Forelimb muscle (tissue), 1 donor: ENCODE results near the gene SPTBN5. TPM values are rescaled to one million over a fixed set of nuclear protein-coding genes. Genes with fewer than 3 reads are reported as not detected.

ENCODE experiments used
- DNase-seq: peaks from one replicate; pipeline ENCODE4 v3.0.0-alpha.2; 2013; ENCODE audit warnings: low read depth
- polyA plus RNA-seq: library from polyadenylated mRNA; unstranded; fragments of 120-200 nt; gene quantifications from one replicate; pipeline ENCODE4 v1.2.1, GENCODE V29; 2013; ENCODE audit not compliant: insufficient read length

Gene SPTBN5
- polyA plus RNA-seq, 1 donor = 1.9 TPM

DNA sequence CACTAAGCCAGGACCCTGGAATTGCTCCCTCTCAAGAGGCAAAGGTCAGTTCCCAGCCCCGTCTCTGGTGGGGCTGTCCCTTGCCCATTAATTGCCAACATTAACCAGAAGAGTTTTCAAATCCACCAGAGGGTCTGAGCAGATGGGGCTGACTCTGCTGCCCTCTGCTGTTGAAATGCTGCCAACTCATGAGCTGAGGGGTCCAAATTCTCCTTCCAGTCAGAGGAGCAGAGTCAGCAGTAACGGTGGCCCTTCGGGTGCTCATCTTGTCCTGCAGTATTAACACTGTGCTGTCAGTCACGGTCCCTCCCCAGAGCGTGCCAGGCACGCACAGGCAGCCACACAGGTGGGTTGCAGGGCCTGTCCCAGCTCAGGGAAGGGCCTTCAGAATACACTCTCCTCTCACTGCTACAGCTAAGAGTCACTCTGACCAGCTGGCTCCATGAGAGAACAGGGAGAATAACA is 10.7 kb upstream of the SPTBN5 start:
- peak; percentile 46 for DNase-seq

DNA sequence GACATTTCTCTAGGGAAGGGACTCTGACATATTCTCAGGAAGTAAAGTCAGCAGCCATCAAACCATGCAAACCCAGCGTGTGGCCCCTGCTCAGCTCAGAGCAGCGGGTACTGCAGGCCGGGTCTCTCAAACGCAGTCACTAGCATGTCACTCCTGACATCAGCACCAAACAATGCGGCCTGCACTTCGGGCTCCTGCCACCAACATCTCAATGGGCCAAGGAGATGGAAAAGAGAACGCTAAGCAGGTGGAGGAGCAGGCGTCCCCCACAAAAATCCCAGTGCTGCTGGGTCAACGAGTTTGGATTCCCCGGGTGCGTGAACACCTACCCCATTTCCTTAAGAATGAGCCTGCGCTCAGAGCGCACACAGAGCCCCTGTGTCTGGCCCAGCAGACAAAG is 9.9 kb upstream of the SPTBN5 start:
- no peak for DNase-seq

DNA sequence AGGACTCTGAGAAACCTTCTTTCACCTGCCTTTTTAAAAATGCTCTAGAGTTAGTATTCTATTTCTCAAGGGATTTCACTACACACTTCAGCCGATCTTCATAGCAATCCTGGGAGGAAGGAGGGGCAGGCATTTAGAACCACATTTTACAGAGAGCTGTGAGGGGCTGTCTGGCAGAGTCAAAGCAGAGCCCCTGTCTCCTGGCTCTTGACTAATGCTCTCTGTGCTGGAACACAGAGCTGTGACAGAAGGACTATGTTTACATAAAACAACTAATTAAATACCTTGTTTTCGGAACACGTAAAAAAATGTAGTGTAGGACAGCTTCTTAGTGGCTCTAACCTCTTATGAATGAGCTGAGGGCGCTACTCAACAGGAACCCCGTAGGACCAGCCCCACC is 7.6 kb upstream of the SPTBN5 start:
- DNase-seq = no peak

DNA sequence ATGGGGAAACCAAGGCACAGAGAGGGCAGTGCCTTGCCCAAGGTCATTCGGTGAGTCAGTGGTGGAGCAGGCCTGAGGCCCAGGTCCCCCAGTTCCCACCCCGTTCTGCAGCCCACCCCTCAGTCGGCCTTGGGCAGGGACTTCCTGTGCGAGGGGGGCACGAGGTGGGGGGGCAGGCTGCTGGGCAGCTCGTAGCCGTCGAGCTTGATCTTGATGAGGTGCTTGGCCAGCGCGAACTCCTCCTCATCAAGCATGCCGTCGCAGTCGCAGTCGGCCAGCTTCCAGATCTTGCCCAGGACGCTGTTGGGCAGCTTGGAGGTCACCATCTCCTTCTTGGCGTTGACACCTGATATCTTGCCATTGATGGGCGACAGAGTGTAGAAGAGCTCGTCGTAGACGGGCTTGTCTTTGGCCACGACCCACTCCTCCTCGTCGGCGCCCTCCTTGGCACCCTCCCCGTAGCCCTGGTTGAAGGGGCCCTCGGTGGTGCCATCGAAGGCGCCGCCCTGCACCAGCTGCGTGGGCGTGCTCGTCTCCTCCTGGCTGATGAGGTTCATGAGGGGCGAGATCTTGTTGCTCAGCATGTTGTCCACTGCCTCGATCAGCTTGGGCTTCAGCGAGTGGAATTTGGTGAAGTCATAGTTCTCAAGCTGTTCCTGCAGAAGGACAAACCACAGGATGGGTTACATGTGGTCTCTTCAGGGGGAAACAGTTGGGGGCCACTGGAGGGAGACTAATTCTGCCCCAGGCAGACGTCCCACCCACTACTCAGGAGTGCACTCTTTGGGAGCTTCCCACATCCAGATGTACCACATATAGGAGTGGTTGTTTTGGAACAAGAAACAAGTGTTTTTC is 6.9 kb upstream of the SPTBN5 start:
- DNase-seq = no peak

DNA sequence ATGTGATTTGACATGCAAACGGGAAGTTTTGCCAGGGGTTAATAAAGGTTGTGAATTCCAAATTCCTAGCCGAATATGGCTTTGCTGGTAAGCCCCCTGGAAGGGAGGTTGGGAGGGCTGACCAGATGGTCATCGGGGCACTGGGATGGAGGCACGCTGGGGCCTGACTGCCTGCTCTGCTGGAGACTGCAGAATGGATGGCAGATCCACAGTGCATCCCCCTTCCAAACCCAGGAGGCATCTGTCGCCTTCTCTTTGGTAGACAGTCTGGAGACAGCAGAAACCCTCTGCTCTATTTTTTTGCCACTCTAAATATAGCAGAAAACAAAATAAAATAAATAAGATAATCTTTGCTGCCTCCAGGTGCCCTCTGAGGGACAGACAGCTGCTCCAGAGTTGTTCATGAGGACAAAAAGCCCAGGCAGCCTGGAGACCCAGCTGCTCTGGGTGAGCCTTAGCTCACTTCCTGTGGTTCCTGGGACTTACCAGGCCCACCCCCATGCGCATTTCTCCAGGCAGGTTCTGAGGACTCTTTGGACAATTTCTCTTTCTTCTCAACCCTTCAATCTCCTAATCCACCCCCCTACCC is 6.1 kb upstream of the SPTBN5 start:
- DNase-seq = no peak

DNA sequence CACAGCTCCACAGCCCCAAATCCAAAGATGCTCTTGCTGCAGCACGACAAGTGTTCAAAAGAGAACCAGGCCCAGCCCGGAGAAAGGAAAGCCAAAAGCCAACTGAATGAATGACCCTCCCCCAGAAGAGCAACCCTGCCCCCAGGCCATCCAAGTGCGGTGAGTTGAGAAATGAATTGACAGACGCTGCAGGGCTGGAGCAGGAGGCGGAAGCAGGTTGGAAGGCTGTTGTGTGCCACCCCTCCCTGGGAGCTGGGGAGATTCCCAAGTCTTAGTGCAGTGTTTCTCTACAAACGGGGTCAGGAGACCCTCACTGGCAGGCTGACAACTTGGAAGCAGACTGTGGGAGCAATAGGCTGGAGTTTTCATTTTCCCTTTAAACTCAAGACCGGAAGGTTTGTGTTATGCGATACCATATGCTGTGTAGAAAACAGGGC is 3.5 kb upstream of the SPTBN5 start:
- DNase-seq = no peak

DNA sequence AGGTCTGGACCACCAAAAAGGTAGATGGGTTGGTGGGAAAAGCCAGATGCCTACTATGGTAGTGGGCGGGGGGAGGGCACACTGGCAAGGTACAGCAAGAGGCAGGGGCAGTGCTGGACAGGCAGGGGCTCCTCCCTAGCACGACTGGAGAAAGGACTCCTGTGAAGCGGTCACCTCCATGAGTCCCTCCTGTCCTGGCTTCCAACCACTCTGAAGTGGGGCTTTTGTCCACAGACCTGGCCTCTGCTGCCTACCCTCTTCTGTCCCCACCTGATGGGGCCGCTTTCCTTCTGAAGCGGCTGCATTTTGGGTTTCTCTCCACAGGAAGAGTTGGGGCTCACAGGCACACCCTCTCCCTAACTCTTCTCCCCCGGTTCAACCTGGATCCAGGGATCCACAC is 2.7 kb upstream of the SPTBN5 start:
- no peak for DNase-seq

DNA sequence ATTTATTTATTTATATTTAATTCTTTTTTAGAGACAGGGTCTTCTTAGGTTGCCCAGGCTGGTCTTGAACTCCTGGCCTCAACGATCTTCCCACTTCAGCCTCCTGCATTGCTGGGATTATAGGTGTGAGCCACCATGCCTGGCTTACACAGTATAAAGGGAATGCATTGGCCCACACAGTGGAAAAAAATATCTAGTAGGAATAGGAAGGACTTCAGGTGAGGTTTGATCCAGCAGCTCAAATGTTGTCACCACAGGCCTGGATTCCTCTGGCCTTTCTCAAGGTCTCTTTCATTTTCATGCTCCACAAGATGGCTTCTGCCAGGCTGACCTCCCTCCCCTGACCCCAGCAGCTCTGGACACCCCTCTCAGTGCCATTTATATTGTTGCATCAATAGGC is 2.1 kb upstream of the SPTBN5 start:
- DNase-seq = no peak

DNA sequence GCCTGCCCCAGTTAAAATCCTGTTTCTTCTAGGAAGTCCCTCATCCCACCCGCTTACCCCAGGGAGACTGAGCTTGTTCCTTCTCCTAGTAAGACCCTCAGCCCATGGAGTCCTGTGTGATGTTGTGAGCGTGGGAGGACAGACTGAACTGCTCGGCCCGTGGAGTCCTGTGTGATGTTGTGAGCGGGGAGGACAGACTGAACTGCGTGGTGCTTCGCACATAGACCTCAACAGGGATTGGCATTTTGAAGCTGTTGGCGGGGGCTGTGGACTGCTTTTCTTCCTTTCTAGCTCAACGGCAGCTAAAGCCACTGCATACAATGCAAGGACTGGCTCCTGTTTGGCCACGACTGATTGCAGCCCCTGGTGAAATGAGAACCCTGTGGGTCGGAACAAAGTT is 1.6 kb upstream of the SPTBN5 start:
- no peak for DNase-seq

DNA sequence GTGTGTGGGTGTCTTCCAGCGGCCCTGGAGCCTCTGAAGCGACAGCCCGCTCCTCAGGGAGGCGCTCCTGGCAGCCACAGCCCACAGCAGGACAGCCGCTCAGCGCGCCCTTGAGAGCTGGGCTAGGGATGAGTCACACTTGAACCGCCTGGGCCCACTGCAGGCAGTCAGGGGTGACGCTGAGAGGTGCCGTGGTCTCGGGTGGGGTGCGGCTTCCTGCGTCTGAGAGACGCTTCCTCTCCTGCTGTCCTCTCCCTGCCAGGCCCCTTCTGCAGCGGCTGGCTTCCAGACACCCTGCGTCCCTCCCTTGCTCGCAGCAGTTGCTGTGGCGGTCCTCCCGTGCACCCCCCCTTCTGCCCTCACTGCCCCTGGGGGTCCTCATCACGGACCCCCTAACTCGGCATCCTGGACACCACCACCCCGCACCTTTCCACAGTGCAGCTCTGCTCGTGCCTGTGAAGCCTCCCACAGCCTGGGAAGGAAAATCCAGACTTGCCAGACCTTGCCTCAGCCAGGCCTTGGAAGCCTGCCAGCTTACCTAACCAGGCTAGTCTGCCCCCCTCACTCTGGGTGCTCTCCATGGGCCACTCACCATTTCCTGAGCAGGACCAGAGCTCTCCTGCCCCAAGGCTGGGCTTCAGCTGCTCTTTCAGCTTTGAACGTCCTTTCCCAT is 1.1 kb upstream of the SPTBN5 start:
- no peak for DNase-seq

DNA sequence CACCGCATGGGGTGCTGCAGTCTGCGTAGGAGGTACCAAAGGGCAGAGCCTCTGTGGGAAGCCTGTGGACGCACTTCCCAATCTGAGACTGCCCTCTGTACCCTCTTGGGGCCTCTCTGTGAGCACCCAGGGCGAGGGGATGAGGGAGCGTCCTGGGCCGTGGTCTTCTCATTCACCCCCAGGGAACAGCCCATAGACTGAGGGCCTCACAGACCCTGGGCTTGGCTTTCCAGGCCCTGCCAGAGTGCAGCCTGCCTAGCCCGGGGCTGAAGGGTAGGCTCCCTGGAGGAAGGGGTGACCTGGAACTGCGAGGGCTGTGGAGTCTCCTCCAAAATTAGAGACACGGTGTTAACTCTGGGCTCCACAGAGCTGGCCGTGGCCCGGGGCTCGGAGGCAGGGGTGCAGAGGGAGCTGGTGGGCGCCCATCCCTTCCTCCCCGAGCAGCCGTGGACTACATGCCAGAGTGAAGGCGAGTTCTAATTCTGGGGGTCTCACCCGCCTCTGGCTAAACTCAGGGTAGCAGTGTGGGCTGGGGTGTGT is 468 bp upstream of the SPTBN5 start:
- no peak for DNase-seq

DNA sequence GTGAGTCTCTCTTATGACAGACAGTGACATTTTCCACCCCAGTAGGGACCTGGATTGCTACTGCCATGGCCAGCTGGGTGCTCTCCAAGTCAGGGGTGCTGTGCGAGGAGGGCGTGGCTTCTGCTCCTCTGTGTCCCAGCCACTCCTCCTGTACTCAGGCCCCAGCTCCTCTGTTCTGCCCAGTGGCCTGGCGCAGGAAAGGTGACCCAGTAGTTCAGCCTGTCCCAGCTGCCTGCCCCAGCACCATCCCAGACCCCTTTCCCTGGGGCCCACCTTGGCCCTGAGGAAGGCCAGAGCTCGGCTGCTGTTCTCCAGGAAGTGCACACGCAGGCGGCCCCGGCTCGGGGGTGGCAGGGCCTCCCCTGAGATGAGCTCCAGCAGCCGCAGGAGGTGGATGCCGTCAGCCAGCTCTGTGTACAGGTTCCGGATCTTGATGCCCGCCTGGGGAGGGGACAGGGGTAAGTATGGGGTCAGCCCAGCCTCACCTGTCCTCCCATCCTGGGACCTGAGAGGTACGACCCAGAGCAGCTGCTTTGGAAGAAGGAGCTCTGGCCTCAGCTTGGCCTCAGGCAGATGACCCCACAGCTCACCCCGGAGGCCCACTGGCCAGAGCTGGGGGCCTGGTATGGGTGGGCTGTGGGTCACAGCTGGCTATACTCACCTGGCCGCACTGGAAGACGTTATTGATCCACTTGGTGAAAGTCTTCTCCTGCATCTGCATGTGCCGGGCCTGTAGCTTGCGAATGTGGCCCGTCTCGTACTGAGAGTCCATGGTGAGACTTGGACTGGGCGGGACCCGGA is 1.0 kb downstream of the SPTBN5 start:
- DNase-seq = no peak

DNA sequence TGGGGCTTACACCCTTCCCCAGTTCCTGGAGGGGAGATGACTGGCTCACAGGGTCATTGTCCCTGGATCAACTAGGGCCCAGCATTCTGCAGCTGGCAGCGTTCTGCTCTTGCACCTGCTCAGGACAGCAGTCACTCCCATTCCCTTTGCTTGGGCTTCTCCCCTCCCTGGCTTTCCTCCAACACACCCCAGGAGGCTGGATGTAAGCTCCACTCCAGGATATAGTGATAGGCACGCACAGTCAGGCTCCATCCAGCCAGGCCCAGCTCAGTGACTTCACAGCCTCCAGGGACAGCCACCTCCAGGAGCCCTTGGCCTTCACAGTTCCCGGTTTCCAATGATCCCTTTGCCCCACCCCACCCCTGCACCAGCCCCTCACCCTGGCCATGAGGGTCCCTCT is 1.9 kb downstream of the SPTBN5 start:
- no peak for DNase-seq

DNA sequence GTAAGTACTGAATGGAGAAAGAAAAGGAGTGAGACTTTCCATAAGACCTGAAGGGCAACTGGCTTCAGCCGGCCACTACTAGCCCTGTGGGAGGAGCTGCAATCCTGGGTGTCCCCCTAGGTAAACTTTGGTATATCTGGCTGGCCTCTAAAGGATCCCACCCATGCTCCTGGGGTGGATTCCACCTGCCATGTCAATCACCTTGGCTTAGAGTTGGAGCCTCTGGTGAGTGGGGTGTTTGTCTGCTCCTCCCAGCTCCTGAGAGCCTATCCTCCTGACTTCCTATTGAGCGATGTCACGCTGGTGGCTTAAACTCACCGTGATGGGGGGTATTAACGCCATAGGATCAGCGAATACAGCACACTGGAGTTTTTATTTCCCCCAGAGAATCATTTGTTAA is 2.6 kb downstream of the SPTBN5 start:
- DNase-seq = no peak

DNA sequence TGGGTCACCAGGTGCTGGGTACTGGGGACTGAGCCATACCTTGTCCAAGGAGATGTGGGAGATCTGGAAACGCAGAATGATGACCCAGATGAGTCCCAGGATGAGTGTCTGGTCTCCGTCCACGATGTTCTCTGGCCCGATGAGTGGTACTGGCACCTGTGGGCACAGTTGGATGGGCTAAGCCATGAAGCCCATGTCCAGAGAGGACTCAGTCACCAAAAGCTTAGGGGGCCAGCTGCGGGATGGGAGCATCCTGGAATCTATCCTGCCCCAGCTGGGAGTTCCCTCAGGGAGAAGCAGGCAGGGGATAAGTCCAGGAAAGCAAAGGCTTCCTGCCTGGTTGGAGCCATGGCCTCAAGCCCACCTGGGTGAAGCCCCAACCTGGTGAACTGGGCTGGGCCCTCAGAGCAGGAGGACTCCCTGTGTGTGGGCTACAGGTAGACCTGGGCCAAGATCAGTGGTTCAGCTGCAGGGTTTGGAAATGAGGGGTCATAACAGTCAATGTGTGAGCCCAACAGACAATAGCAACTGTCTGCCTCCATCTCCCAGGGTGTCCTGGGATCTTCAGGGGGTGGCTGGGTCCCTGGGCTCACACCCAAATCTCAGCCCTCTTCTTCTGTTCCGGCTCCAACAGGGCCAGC is 3.7 kb downstream of the SPTBN5 start:
- no peak for DNase-seq

DNA sequence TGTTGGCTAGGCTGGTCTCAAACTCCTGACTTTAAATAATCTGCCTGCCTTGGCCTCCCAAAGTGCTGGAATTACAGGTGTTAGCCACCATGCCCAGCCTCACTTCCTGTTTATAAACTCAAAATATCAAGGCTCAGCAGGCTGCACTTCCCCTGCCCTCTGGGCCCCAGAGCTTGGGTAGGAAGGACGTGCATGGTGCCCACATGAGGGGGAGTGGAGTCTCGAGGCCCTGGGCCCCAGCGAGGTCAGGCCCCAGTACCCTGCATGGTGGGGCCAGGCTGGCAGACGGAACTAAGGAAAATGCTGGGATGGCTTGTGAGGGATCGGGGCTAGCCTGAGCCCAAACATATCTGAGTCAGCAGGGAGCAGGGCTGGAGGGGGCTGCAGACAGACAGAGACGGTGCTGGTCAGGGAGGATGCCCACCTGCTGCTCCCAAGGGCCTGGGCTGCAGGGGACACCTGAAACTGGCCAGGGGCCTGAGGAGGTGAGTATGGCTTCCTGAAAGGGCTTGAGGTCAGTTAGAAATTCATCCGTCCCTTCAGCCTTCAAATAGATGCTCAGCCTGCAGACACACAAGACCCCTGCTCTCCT is 5.1 kb downstream of the SPTBN5 start:
- DNase-seq = no peak

DNA sequence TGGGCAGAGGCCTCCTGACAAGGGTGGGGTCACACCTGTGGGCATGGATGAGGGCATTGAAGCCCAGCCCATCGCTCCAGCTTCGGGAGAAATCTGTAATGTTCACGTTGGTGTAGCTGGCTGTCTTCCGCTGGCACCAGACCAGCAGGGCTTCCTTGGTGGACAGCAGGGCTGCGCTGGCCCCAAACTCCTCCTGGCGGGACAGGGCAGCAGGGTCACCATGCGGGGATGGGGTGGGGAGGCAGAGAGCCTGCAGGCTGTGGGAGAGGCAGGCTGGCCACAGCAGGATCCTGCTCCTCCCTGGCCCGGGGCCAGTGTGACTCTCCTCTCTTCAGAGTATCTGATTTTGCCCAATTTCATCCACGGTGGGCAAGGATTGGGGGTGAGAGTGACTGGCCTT is 6.0 kb downstream of the SPTBN5 start:
- no peak for DNase-seq

DNA sequence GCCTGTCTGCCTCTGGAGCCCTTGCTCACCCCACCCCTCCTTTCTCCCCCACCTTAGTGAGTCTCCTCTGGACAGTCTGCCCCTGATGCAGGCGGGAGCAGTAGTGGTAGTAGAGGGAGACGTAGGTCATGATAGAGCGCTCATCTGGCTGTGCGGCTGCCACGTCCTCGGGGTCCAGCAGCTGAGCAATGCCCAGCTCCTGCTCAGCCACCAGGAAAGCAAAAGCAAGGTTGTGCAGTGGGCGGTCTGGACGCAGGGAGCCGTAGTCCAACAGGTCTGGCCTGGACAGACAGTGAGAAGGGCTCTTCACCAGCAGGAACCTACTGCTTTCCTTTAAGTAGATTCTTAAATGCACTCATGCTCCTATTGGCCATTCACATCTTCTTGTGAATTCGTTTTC is 6.7 kb downstream of the SPTBN5 start:
- no peak for DNase-seq

DNA sequence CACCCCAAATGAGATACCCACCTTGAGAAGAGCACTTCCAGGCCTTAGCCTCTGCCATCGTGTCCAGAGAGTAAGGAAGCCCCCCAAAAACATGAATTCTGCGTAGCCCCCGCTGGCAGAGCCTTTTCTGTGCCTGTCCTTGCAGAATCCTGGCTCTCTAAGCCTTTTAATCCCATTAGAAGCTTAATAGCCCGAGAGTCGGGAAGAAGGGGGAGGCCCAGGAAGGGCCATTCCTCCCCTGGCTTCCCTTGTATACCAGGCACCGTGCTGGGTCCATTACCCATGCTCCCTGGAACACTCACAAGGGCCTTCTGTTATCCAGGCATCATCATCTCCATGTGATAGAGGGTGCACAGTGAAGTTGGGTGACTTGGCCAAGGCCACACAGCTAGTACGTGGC is 7.1 kb downstream of the SPTBN5 start:
- DNase-seq = no peak

DNA sequence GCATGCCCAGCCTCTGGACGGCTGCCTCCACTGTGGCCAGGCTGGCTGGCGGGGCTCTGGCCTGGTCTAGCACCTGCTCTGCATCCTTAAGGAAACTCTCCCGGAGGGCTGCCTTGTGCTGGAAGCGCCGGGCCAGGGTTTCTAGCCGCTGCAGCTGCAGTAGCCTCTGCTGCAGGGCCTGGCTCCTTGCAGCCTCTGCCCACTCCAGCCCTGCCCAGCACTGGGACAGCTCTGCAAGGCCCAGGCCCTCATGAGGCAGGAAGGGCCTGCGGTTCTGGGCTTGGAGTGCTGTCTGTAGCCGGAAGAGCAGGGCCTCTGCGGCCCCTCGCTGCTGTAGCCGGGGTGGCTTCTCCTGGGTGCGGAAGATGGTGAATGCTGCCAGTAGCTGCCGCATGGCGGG is 8.0 kb downstream of the SPTBN5 start:
- DNase-seq = no peak

DNA sequence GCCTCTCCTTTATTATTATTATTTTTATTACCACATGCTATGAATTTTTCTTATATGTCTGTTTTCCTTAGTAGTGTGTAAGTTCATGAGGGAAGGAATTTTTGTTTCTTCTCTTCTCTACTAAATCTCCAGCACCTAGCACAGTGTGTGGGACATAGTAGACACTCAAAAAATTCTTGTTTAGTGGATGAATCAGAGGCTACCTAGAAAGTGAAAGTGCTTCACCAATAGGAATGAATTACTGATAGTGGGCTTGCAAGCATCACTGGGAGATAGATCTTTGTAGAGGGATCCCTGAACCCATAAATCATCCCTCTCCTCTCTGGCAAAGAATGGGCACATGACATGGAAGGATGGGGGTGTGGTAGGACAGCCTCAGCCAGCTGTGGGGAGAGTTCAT is 8.5 kb downstream of the SPTBN5 start:
- no peak for DNase-seq
